H1 (cell line): ENCODE measurements around the gene TARBP2. TPM values are rescaled to one million over a fixed set of nuclear protein-coding genes. Genes with fewer than 3 reads are reported as not detected.

Experiments used
- CTCF ChIA-PET: fragments of 300-600 bp; sonication (Branson Sonifier 250); formaldehyde crosslinking; loops from one replicate; lab custom pipeline; 2021; ENCODE audit not compliant: partially characterized antibody; lab: Charles Lee
- POLR2A ChIA-PET: fragments of 300-600 bp; sonication (Branson Sonifier 250); formaldehyde crosslinking; loops from one replicate; lab custom pipeline; 2021; ENCODE audit warnings: inconsistent platforms; ENCODE audit not compliant: partially characterized antibody; lab: Charles Lee
- DNase-seq, 2 experiments: peaks; one replicate each; pipeline versions ENCODE4 v3.0.0 to v3.0.0-alpha.2; 2010 to 2022; ENCODE audit warnings: low spot score in 2 of 2, low read depth in 1 of 2, mixed read lengths in 1 of 2
- FAIRE-seq: peaks from 2 replicates; lab custom pipeline; 2011; peaks lifted over from hg19 to GRCh38; lab: Jason Lieb, UNC
- H2AFZ ChIP-seq: 2 replicates; pipeline ENCODE4 v1.8.1; 2012; ENCODE audit warnings: low read length, inconsistent platforms
- H2AK5ac ChIP-seq: 2 replicates; pipeline ENCODE4 v1.6.1; 2013; ENCODE audit warnings: low read depth, low read length
- H2BK120ac ChIP-seq: replicated peaks from 2 replicates; pipeline ENCODE3; 2013; ENCODE audit warnings: low read depth, low read length, inconsistent platforms
- H2BK12ac ChIP-seq: 2 replicates; pipeline ENCODE4 v1.6.1; 2013; ENCODE audit warnings: low read depth, low read length
- H2BK15ac ChIP-seq: 2 replicates; pipeline ENCODE4 v1.6.1; 2013; ENCODE audit warnings: low read length
- H2BK20ac ChIP-seq: 2 replicates; pipeline ENCODE4 v1.6.1; 2013; ENCODE audit warnings: low read length
- H2BK5ac ChIP-seq: 2 replicates; pipeline ENCODE4 v1.6.1; 2013; ENCODE audit warnings: low read depth, low read length
- H3K14ac ChIP-seq: 2 replicates; pipeline ENCODE4 v1.6.1; 2013; ENCODE audit warnings: inconsistent platforms; ENCODE audit not compliant: insufficient read length
- H3K18ac ChIP-seq: 2 replicates; pipeline ENCODE4 v1.6.1; 2013; ENCODE audit warnings: low read length; ENCODE audit errors: extremely low read depth
- H3K23ac ChIP-seq: 2 replicates; pipeline ENCODE4 v1.6.1; 2013; ENCODE audit warnings: inconsistent platforms; ENCODE audit not compliant: insufficient read length
- H3K23me2 ChIP-seq: 2 replicates; pipeline ENCODE4 v1.6.1; 2013; ENCODE audit warnings: low read depth, low read length
- H3K27ac ChIP-seq: 2 replicates; pipeline ENCODE4 v1.6.1; 2011; ENCODE audit warnings: low read depth, low read length, inconsistent platforms
- H3K27me3 ChIP-seq, 4 experiments: replicated peaks in 1 of 4; 1 replicate in 1 of 4; 2 replicates in 3 of 4; pipeline versions ENCODE4 v1.6.1 to v1.8.1; 2011 to 2013; ENCODE audit warnings: low read length in 3 of 4, mild to moderate bottlenecking in 3 of 4, inconsistent platforms in 2 of 4, mixed read lengths in 2 of 4, moderate library complexity in 1 of 4; ENCODE audit not compliant: control insufficient read depth in 3 of 4, insufficient read depth in 3 of 4; ENCODE audit errors: extremely low read depth in 1 of 4
- H3K36me3 ChIP-seq, 4 experiments: 2 replicates each; pipeline versions ENCODE4 v1.6.1 to v1.8.1; 2011 to 2013; ENCODE audit warnings: mild to moderate bottlenecking in 4 of 4, low read length in 3 of 4, moderate library complexity in 2 of 4, control low read depth in 1 of 4, inconsistent platforms in 1 of 4; ENCODE audit not compliant: insufficient read depth in 4 of 4, control insufficient read depth in 2 of 4
- H3K4ac ChIP-seq: replicated peaks from 2 replicates; pipeline ENCODE3; 2013; ENCODE audit warnings: low read length, low read depth, mixed read lengths, inconsistent platforms; ENCODE audit not compliant: insufficient read length
- H3K4me1 ChIP-seq, 4 experiments: replicated peaks in 1 of 4; 1 replicate in 1 of 4; 2 replicates in 3 of 4; pipeline versions ENCODE4 v1.6.1 to v1.8.1; 2011 to 2013; ENCODE audit warnings: low read length in 3 of 4, inconsistent platforms in 2 of 4, mixed read lengths in 1 of 4; ENCODE audit not compliant: insufficient read depth in 4 of 4, control insufficient read depth in 3 of 4
- H3K4me2 ChIP-seq, 2 experiments: 2 replicates each; pipeline versions ENCODE4 v1.6.1 to v1.8.1; 2011 to 2013; ENCODE audit warnings: low read depth in 2 of 2, low read length in 2 of 2, control low read depth in 1 of 2, inconsistent platforms in 1 of 2, mild to moderate bottlenecking in 1 of 2; ENCODE audit not compliant: insufficient read depth in 1 of 2
- H3K4me3 ChIP-seq, 4 experiments: fragments of 200-600, 300-600 bp in 1 of 4; sonication (generic), shearing (Covaris generic), sonication (Bioruptor Twin) in 1 of 4; 2 replicates each; pipeline versions ENCODE4 v1.5.1 to v1.8.1; 2011 to 2016; ENCODE audit warnings: low read length in 4 of 4, low read depth in 3 of 4, control low read depth in 2 of 4, inconsistent platforms in 2 of 4, mild to moderate bottlenecking in 2 of 4, mixed read lengths in 1 of 4, moderate library complexity in 1 of 4; ENCODE audit not compliant: insufficient read depth in 2 of 4; ENCODE audit errors: extremely low read depth in 1 of 4
- H3K56ac ChIP-seq: replicated peaks from 2 replicates; pipeline ENCODE3; 2013; ENCODE audit warnings: low read depth, mild to moderate bottlenecking, mixed read lengths, low read length, inconsistent platforms; ENCODE audit not compliant: insufficient read length
- H3K79me1 ChIP-seq: 2 replicates; pipeline ENCODE4 v1.6.1; 2013; ENCODE audit warnings: low read depth, low read length, control low read depth
- H3K79me2 ChIP-seq, 2 experiments: 2 replicates each; pipeline versions ENCODE4 v1.6.1 to v1.8.1; 2012 to 2013; ENCODE audit warnings: low read length in 2 of 2, mild to moderate bottlenecking in 2 of 2, inconsistent platforms in 1 of 2; ENCODE audit not compliant: insufficient read depth in 2 of 2, control insufficient read depth in 1 of 2
- H3K9ac ChIP-seq, 4 experiments: replicated peaks in 1 of 4; 1 replicate in 1 of 4; 2 replicates in 3 of 4; pipeline versions ENCODE4 v1.6.1 to v1.8.1; 2011 to 2013; ENCODE audit warnings: low read depth in 3 of 4, low read length in 3 of 4, control low read depth in 2 of 4, mild to moderate bottlenecking in 2 of 4, moderate library complexity in 2 of 4, inconsistent platforms in 1 of 4; ENCODE audit errors: extremely low read depth in 1 of 4
- H3K9me3 ChIP-seq, 2 experiments: 2 replicates each; pipeline versions ENCODE4 v1.6.1 to v1.8.1; 2012 to 2013; ENCODE audit warnings: mild to moderate bottlenecking in 2 of 2, moderate library complexity in 2 of 2, control low read depth in 1 of 2, inconsistent platforms in 1 of 2, low read depth in 1 of 2, low read length in 1 of 2, mixed read lengths in 1 of 2; ENCODE audit not compliant: insufficient read depth in 2 of 2
- H4K20me1 ChIP-seq, 2 experiments: replicated peaks in 1 of 2; 2 replicates each; pipeline versions ENCODE3 to v1.8.1; 2011 to 2013; ENCODE audit warnings: inconsistent platforms in 2 of 2, low read length in 2 of 2, mild to moderate bottlenecking in 1 of 2; ENCODE audit not compliant: insufficient read depth in 2 of 2, control insufficient read depth in 1 of 2
- H4K5ac ChIP-seq: 2 replicates; pipeline ENCODE4 v1.6.1; 2013; ENCODE audit warnings: low read length, low read depth, mixed read lengths, inconsistent platforms; ENCODE audit not compliant: insufficient read length
- H4K8ac ChIP-seq: 2 replicates; pipeline ENCODE4 v1.8.0; 2013; ENCODE audit warnings: mild to moderate bottlenecking, moderate library complexity, low read length, inconsistent platforms; ENCODE audit not compliant: insufficient read depth; ENCODE audit errors: extremely low read depth
- H4K91ac ChIP-seq: replicated peaks from 2 replicates; pipeline ENCODE3; 2013; ENCODE audit warnings: low read length, mixed read lengths, inconsistent platforms; ENCODE audit not compliant: insufficient read length
- BACH1 ChIP-seq: IDR thresholded peaks from 2 replicates; pipeline ENCODE4 v1.6.1; 2012; ENCODE audit warnings: low read length, improper control_type of control experiment
- BCL11A ChIP-seq, 2 experiments: IDR thresholded peaks; one replicate each; pipeline ENCODE4 v1.6.1; 2011; ENCODE audit warnings: low read depth in 2 of 2, low read length in 2 of 2, mild to moderate bottlenecking in 2 of 2
- CTBP2 ChIP-seq: IDR thresholded peaks from 2 replicates; pipeline ENCODE4 v1.7.0; 2011; ENCODE audit warnings: borderline replicate concordance, mild to moderate bottlenecking, moderate library complexity, mixed read lengths, low read length; ENCODE audit not compliant: insufficient read depth, insufficient read length
- MAFK ChIP-seq: IDR thresholded peaks from 2 replicates; pipeline ENCODE4 v1.6.1; 2012; ENCODE audit warnings: low read depth, mild to moderate bottlenecking, improper control_type of control experiment, low read length
- NANOG ChIP-seq: IDR thresholded peaks from 2 replicates; pipeline ENCODE4 v1.6.1; 2011; ENCODE audit warnings: low read length, low read depth, mild to moderate bottlenecking, inconsistent platforms; ENCODE audit not compliant: insufficient read depth, poor library complexity, severe bottlenecking
- POU5F1 ChIP-seq: IDR thresholded peaks from 2 replicates; pipeline ENCODE4 v1.6.1; 2011; ENCODE audit warnings: low read depth, mild to moderate bottlenecking, low read length, moderate library complexity
- RFX5 ChIP-seq: IDR thresholded peaks from 2 replicates; pipeline ENCODE4 v1.6.1; 2011; ENCODE audit warnings: low read depth, low read length, improper control_type of control experiment, borderline replicate concordance
- SIRT6 ChIP-seq: IDR thresholded peaks from one replicate; pipeline ENCODE4 v1.7.1; 2012; ENCODE audit warnings: low read length, inconsistent platforms
- SUZ12 ChIP-seq: fragments of 200-600 bp; sonication (generic); IDR thresholded peaks from 2 replicates; pipeline ENCODE4 v1.6.1; 2012; ENCODE audit warnings: mild to moderate bottlenecking, inconsistent platforms, low read length, moderate library complexity, mixed read lengths
- WGBS, 2 experiments: shearing (Covaris generic) in 1 of 2; methylation state at CpG; one replicate each; pipeline versions ENCODE4 v1.1.6 to v1.1.7; 2013 to 2015; ENCODE audit warnings: low lambda C conversion rate in 2 of 2, mixed read lengths in 2 of 2, inconsistent platforms in 1 of 2, low coverage in 1 of 2, missing lambda C conversion rate in 1 of 2; ENCODE audit not compliant: insufficient replicate concordance in 2 of 2, insufficient coverage in 1 of 2, insufficient read length in 1 of 2; ENCODE audit errors: extremely low coverage in 1 of 2, missing lambda C conversion rate in 1 of 2; 5-methylcytosine and 5-hydroxymethylcytosine counted together
- polyA plus RNA-seq, 7 experiments: library from polyadenylated mRNA; depleted of rRNA in 3 of 7; stranded (reverse) in 5 of 7; unstranded in 2 of 7; fragments of >200 nt in 5 of 7; fragments of 200-250 nt in 2 of 7; gene quantifications; 1 replicate in 5 of 7; 2 replicates in 1 of 7; 4 replicates in 1 of 7; pipeline versions ENCODE4 v1.2.1 to v1.2.3, GENCODE V29; 2011 to 2013; ENCODE audit warnings: missing spikeins in 2 of 7, mixed read lengths in 2 of 7
- total RNA-seq: library from RNA; stranded (reverse); fragmentation: NEBNext Ultra II Directional; extraction: Animal tissue kit (Norgen Biotek cat#: 25700); gene quantifications from 2 replicates; pipeline ENCODE4 v1.2.1, GENCODE V29; 2021
- TF ChIP-seq, protein P1 (sequence below): IDR thresholded peaks from 2 replicates; pipeline ENCODE4 v1.6.1; 2012; ENCODE audit warnings: inconsistent platforms
- TF ChIP-seq, protein P2 (sequence below), 3 experiments: IDR thresholded peaks; 1 replicate in 2 of 3; 2 replicates in 1 of 3; pipeline versions ENCODE4 v1.5.1 to v1.6.1; 2011; ENCODE audit warnings: low read length in 3 of 3, mild to moderate bottlenecking in 3 of 3, inconsistent platforms in 2 of 3, low read depth in 1 of 3, moderate library complexity in 1 of 3; ENCODE audit not compliant: insufficient read depth in 1 of 3; ENCODE audit errors: control extremely low read depth in 1 of 3

Gene TARBP2
- total and polyA plus RNA-seq, 2 of the 8 experiments (the other 6 are each of a cell fraction or from before 2014, with no cell fraction given), result 69.9 to 122 TPM

DNA sequence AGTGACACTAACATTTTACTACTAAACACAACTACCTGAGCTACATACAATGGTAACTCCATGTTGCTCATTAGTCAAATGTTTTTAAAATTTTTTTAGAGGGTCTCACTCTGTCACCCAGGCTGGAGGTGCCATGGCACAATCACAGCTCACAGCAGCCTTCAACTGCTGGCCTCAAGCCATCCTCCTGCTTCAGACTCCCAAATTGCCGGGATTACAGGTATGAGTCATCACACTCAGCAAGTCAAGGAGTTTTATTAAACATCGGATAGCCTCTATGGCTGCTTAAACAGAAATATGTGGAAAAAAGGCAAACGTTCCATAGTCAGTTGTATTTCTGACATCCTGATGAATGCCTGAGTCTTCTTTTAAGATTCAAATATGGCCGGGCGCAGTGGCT, 17.3 kb downstream of the TARBP2 start:
- Histone ChIP-seq H3K4me3 (no peak overlapping the region), H3K4ac (no peak overlapping the region), H3K23me2 (no peaks in the 10 kb centered on the region), H2BK12ac (no peak overlapping the region), H3K4me1 (peaks cover 0 to 3% (median 0%) of the 10 kb centered on the region in 4 experiments; a peak in 1 of 7 replicates), H3K9ac (no peak overlapping the region), H4K8ac (no peak overlapping the region), H3K79me1 (no peaks in the 10 kb centered on the region), H3K4me2 (no peak overlapping the region), H3K56ac (no peak overlapping the region), H3K23ac (no peak overlapping the region), H2BK5ac (no peak overlapping the region), H4K91ac (no peak overlapping the region), H2BK120ac (no peak overlapping the region), H3K14ac (no peak overlapping the region), H4K20me1 (no peaks in the 10 kb centered on the region), H2AK5ac (no peak overlapping the region), H2BK15ac (no peak overlapping the region), H3K27ac (no peak overlapping the region), H3K27me3 (no peaks in the 10 kb centered on the region), H4K5ac (no peak overlapping the region), H3K18ac (no peak overlapping the region), H3K9me3 (no peaks in the 10 kb centered on the region), H2AFZ (no peak overlapping the region), H3K79me2 (no peaks in the 10 kb centered on the region), H3K36me3 (peaks cover 4 to 12% (median 7%) of the 10 kb centered on the region in 4 experiments; a peak in 7 of 8 replicates), H2BK20ac (no peak overlapping the region)
- ChIA-PET POLR2A (interaction anchor here (0.7 to 67.0 kb wide), 3 partner anchors 18 to 154 kb away, joined by 3 to 3397 read pairs (median 10); partner anchors contain the start of genes PCBP2, PRR13 and TARBP2), CTCF (interaction anchor here (0.7 to 1.9 kb wide), 8 partner anchors 8 to 470 kb away, joined by 3 to 10 read pairs (median 3); partner anchors contain the start of gene AAAS)
- FAIRE-seq (no peak), DNase-seq (no peak)
- WGBS, 2 experiments, result 97% methylated on average over 5 of the region's 5 CpGs; no CpG with 5 or more reads in 1 of the 2 experiments
- TF ChIP-seq MAFK, result no peak
- TF ChIP-seq, protein P1, sequence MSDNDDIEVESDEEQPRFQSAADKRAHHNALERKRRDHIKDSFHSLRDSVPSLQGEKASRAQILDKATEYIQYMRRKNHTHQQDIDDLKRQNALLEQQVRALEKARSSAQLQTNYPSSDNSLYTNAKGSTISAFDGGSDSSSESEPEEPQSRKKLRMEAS, result no peak
- no peak for TF ChIP-seq POU5F1
- no peak for TF ChIP-seq RFX5
- no peak for TF ChIP-seq SIRT6
- no peak for TF ChIP-seq NANOG
- no peak for TF ChIP-seq CTBP2
- TF ChIP-seq BCL11A (IDR thresholded peaks at IDR 0.05; ENCODE audit: low read depth in 2 of 2, low read length in 2 of 2), result no peak
- no peak for TF ChIP-seq BACH1
- no peak for TF ChIP-seq SUZ12
- TF ChIP-seq, protein P2, sequence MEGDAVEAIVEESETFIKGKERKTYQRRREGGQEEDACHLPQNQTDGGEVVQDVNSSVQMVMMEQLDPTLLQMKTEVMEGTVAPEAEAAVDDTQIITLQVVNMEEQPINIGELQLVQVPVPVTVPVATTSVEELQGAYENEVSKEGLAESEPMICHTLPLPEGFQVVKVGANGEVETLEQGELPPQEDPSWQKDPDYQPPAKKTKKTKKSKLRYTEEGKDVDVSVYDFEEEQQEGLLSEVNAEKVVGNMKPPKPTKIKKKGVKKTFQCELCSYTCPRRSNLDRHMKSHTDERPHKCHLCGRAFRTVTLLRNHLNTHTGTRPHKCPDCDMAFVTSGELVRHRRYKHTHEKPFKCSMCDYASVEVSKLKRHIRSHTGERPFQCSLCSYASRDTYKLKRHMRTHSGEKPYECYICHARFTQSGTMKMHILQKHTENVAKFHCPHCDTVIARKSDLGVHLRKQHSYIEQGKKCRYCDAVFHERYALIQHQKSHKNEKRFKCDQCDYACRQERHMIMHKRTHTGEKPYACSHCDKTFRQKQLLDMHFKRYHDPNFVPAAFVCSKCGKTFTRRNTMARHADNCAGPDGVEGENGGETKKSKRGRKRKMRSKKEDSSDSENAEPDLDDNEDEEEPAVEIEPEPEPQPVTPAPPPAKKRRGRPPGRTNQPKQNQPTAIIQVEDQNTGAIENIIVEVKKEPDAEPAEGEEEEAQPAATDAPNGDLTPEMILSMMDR (IDR thresholded peaks at IDR 0.05; ENCODE audit: control extremely low read depth in 1 of 3, insufficient read depth in 1 of 3, low read depth in 1 of 3, low read length in 3 of 3), result no peak
